Amygdala (tissue), 56 donors: ENCODE results near the gene CACNB2.
A peak's percentile ranks its signal among the peaks of the same experiment; 100 is the strongest.

Experiments used
- DNase-seq, 56 donors: peaks; one replicate each; lab custom pipeline; 2025; lab: John Stamatoyannopoulos, UW

CACNB2 gene

GRCh38 chr10:18140149-18140956 lies at the start of gene CACNB2:
CACNB2 (plus strand) TSS chr10:18140424.
- peak in 41 of 56 donors; percentile 12 to 76 (median 49) for DNase-seq

- no peak for DNase-seq
These were observed 45.9 kb upstream of the CACNB2 start for GRCh38 chr10:18094332-18094731.

- DNase-seq, result no peak
These were observed 45.4 kb upstream of the CACNB2 start for GRCh38 chr10:18094793-18095192.

- no peak for DNase-seq
These were observed 42.7 kb upstream of the CACNB2 start for GRCh38 chr10:18097524-18097923.

DNA sequence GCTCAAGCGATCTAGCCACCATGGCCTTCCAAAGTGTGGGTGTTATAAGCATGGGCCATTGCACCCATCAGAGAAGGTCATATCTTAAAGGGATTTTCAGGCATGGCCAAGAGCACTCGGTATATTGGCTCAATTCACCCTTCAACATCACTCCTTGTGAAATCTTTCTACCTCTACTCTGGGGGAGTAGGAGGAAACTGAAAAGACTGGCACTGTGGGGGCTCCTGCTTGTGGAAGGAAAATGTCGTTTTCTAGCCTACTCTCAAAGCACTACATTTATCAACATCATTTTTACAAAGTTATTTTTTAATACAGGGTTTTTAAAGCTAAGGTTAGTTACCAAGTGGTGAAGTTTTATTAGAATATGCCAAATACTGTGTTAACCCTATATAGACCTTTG lies 42.0 kb upstream of the CACNB2 start:
- no peak for DNase-seq

- no peak for DNase-seq
These were observed 40.8 kb upstream of the CACNB2 start for GRCh38 chr10:18099415-18099814.

DNA sequence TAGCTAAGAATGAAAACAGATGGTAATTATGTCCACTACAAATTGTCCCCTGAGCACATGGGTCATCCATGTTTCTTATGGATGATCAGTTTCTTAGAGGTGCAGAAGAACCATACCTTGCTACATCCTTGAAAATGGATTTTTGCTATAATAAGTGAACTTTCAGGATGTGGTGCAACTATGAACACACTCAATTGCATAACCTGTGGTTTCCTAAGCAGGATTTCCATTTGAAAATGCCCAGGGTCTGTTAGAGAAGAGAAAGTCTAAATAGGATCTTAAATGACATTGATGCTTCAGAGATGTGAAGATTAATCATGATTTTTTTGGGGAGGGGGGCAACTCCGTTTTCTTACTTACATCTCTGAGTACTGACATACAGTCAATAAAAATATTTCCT lies 39.6 kb upstream of the CACNB2 start:
- DNase-seq, result no peak

- DNase-seq, result no peak
These were observed 37.8 kb upstream of the CACNB2 start for GRCh38 chr10:18102404-18102803.

GRCh38 chr10:18104223-18104872 lies 35.9 kb upstream of the CACNB2 start:
- DNase-seq, result peak in 11 of 56 donors; percentile 2 to 50 (median 7)

- DNase-seq, result no peak
These were observed 30.8 kb upstream of the CACNB2 start for GRCh38 chr10:18109341-18109870.

GRCh38 chr10:18113881-18114280 lies 26.3 kb upstream of the CACNB2 start:
- no peak for DNase-seq

DNA sequence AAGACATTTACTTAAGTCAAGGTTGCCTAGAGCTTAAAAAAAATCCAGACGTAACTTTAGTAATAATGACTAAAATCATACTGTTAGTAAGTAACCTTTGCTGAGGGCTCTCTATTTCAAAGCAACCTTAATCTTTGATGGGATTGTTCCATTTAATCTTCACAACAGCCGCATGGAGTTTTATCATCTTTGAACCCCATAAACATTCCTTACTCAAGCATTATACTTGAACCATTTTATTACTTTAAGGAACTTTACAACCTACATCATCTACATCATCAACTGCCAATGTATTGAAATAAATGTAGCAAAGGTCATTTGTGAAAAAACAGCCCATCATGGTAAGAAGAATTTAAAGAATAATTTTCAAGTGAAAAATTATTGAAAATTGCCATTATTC lies 22.9 kb upstream of the CACNB2 start:
- DNase-seq, result no peak

- no peak for DNase-seq
These were observed 17.5 kb upstream of the CACNB2 start for GRCh38 chr10:18122753-18123152.

DNA sequence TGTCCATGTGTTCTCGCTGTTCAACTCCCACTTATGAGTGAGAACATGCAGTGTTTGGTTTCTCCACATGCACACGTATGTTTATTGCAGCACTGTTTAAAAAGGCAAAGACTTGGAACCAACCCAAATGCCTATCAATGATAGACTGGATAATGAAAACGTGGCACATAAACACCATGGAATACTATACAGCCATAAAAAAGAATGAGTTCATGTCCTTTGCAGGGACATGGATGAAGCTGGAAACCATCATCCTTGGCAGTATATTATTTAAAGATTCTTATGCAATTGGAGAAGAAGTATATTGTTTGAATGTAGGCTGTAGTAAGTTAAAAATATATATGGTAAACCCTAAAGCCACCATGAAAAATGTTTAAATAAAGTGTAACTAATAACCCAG lies 7.2 kb upstream of the CACNB2 start:
- no peak for DNase-seq

DNA sequence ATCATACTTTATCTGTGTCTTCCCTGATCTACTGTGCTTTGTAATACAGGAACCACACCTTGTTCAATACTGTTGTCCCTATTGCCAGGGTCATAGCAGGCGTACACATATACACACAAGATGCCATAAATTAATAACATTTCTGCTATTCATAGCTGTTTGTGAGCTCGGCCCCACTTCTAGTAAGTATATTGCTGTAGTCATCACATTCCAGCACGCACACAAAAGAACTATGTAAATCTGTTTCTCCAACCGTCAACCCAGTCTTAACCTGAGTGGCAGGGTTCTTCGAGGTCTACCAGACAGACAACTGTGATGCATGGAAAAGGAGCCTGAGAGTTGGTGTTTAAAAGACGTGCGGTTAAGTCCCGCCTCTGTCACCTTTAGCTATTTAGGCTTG lies 5.7 kb upstream of the CACNB2 start:
- DNase-seq, result no peak

DNA sequence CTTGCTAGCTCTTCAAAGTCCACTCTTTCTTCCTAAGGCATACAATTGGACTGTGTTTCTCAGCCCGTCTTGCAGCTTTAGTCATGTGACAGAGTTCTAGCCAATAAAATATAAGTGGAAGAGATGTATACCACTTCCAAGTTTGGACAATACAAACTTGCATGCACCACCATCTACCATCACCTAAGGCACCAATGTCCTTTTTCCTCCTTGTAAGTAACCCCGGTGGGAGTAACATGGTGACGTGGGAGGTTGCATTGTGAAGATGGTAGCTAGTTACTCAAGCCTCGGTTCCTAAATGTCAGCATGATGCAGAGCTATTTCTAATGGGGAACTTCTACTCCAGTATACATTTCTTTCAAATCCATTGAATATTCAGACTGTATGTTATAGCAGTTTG lies 5.3 kb upstream of the CACNB2 start:
- DNase-seq, result no peak

GRCh38 chr10:18136073-18136791 lies 4.0 kb upstream of the CACNB2 start:
- no peak for DNase-seq

DNA sequence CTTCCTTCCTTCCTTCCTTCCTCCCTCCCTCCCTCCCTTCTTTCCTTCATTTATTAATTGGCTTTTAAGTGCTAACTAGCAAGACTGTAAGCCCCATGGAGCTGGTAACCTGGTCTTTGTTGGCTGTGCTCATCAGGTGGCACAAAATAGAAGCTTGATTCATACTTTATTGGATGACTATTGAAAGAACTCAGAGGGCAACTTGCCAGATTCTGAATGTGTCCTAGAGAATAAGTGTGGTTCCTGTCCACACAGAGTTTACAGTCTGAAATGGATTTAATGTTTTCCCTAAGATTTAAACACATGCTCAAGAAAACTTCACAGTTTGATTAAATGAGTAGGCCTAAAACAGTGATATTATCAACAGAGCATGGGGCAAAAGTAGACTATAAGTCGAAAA lies 3.1 kb upstream of the CACNB2 start:
- no peak for DNase-seq

DNA sequence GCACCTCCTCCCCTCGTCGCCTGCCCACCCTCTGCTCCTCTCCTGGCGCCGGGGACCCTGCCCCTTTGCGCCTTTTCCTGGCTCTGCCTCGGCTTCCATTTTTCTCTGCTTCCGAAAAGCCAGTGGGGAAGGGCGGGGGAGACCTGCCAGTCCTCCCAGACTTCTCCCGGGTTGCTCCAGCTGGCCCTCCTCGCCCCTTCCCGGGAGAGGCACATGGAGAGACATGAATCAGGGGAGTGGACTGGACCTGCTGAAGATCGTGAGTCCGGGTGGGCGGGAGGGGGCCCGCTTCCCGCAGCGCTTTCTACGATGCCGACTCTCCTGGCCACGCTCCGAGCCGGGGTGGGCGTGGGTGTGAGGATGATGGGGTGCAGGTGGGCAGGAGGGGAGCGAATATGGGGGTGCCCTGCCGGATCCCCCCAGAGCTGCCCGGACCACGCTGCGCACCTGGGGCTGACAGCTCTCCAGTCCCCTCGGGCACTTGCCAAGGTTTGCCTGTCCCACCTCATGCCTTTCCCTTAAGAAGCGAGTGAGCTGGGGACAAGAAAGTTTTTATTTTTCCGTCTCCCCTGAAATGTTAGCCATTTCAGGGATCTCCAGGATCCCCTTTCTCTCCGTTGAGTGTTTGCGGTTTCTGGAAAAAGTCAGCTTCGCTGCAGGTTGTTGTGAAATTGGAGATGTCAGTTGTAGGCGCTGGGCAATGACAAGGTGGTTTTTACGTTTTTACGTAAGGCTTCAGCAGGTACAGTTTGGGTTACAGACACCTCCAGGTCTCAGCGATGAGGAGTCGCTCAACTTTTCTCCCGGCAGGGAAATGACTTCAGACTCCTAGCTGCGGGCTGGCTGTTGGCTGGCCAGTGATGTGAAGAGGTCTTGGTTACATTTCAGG lies 977 bp downstream of the CACNB2 start:
- DNase-seq, result peak in 6 of 56 donors; percentile 10 to 59 (median 28)

GRCh38 chr10:18142151-18142550 lies 1.9 kb downstream of the CACNB2 start:
- DNase-seq, result no peak
